ENCODE results near the gene MIA2. TPM values are rescaled to one million over a fixed set of nuclear protein-coding genes. Genes with fewer than 3 reads are reported as not detected.

MIA2 gene
- total and polyA plus RNA-seq, 7 donors: 10.6 to 29.1 (median 18.3) TPM

DNA sequence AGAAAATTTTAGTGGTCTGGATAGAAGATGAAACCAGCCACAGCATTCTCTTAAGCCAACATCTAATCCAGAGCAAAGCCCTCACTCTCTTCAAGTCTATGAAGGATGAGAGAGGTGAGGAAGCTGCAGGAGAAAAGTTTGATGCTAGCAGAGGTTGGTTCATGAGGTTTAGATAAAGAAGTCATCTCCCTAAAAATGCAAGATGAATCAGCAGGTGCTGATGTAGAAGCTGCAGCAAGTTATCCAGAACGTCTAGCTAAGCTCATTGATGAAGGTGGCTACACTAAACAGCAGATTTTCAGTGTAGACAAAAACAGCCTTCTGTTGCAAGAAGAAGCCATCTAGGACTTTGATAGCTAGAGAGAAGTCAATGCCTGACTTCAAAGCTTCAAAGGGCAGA lies 150.0 kb downstream of the MIA2 start:
- 63 to 95% (median 82%) methylated on average over 1 of the region's 1 CpG for WGBS, 3 donors
- intact Hi-C loops (cut with DNase I): no loop called here
- ATAC-seq (no peak), DNase-seq (no peak)
- H3K36me3 ChIP-seq (ENCODE audit: insufficient read depth in 1 of 2, low read depth in 1 of 2): peaks cover 0 to 6% of the 10 kb centered on the region in 2 donors
- no peaks in the 10 kb centered on the region for H3K9me3 ChIP-seq
- TF ChIP-seq, protein P1, sequence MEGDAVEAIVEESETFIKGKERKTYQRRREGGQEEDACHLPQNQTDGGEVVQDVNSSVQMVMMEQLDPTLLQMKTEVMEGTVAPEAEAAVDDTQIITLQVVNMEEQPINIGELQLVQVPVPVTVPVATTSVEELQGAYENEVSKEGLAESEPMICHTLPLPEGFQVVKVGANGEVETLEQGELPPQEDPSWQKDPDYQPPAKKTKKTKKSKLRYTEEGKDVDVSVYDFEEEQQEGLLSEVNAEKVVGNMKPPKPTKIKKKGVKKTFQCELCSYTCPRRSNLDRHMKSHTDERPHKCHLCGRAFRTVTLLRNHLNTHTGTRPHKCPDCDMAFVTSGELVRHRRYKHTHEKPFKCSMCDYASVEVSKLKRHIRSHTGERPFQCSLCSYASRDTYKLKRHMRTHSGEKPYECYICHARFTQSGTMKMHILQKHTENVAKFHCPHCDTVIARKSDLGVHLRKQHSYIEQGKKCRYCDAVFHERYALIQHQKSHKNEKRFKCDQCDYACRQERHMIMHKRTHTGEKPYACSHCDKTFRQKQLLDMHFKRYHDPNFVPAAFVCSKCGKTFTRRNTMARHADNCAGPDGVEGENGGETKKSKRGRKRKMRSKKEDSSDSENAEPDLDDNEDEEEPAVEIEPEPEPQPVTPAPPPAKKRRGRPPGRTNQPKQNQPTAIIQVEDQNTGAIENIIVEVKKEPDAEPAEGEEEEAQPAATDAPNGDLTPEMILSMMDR (IDR thresholded peaks at IDR 0.05): no peak
- H3K27me3 ChIP-seq (ENCODE audit: insufficient read depth in 3 of 3, low read length in 2 of 3): no peaks in the 10 kb centered on the region
- no peak overlapping the region for H3K4me3 ChIP-seq
- H3K27ac ChIP-seq: no peak overlapping the region
- H3K4me1 ChIP-seq: no peaks in the 10 kb centered on the region

DNA sequence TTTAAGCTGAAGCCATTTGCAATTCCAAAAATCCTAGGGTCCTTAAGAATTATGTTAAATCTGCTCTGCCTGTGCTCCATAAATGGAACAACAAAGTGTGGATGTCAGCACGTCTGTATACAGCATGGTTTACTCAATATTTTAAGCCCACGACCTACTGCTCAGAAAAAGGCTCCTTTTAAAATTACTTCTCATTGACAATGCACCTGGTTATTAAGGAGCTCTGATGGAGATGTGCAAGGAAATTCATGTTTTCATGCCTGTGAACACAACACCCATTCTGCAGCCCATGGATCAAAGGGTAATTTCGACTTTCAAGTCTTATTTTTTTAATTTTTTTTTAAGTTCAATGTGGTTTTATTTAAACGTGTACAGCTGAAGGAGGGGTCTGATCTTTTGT lies 150.5 kb downstream of the MIA2 start:
- H3K9me3 ChIP-seq: no peaks in the 10 kb centered on the region
- no peaks in the 10 kb centered on the region for H3K27me3 ChIP-seq (ENCODE audit: insufficient read depth in 3 of 3, low read length in 2 of 3)
- H3K27ac ChIP-seq: no peak overlapping the region
- peaks cover 0 to 9% of the 10 kb centered on the region in 2 donors for H3K36me3 ChIP-seq (ENCODE audit: insufficient read depth in 1 of 2, low read depth in 1 of 2)
- no peak for DNase-seq
- TF ChIP-seq, protein P1 (IDR thresholded peaks at IDR 0.05): no peak
- no peak overlapping the region for H3K4me3 ChIP-seq
- H3K4me1 ChIP-seq: no peaks in the 10 kb centered on the region
- intact Hi-C loops (cut with DNase I): no loop called here
- ATAC-seq: no peak
- WGBS, 3 donors: 78 to 85% (median 85%) methylated on average over 4 of the region's 4 CpGs

DNA sequence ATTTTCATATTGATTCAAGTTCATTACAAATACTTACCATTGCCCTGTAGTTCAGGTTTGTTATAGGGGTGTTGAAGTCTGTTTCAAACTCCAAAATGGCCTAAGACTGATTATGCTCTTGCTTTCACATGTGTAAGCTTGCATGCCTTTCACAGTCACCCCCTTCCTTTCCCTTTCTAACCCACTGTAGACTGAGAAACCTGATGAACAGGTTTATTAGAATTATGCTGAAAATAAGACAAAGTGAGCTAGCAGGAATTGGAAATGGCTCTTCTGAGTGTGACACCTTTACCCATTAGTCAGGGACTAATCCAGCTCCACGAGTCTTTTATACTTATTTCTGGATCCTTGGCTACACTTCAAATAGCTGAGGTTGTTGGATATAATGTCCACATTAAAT lies 159.6 kb downstream of the MIA2 start:
- Histone ChIP-seq H3K4me1 (no peaks in the 10 kb centered on the region), H3K4me3 (no peak overlapping the region), H3K9me3 (no peaks in the 10 kb centered on the region), H3K36me3 (ENCODE audit: insufficient read depth in 1 of 2, low read depth in 1 of 2) (peaks cover 0 to 44% of the 10 kb centered on the region in 2 donors), H3K27me3 (ENCODE audit: insufficient read depth in 3 of 3, low read length in 2 of 3) (no peaks in the 10 kb centered on the region), H3K27ac (no peak overlapping the region)
- intact Hi-C loops (cut with DNase I): no loop called here
- 18 to 36% (median 20%) methylated on average over 1 of the region's 1 CpG for WGBS, 3 donors
- ATAC-seq (no peak), DNase-seq (no peak)
- TF ChIP-seq, protein P1 (IDR thresholded peaks at IDR 0.05): no peak

DNA sequence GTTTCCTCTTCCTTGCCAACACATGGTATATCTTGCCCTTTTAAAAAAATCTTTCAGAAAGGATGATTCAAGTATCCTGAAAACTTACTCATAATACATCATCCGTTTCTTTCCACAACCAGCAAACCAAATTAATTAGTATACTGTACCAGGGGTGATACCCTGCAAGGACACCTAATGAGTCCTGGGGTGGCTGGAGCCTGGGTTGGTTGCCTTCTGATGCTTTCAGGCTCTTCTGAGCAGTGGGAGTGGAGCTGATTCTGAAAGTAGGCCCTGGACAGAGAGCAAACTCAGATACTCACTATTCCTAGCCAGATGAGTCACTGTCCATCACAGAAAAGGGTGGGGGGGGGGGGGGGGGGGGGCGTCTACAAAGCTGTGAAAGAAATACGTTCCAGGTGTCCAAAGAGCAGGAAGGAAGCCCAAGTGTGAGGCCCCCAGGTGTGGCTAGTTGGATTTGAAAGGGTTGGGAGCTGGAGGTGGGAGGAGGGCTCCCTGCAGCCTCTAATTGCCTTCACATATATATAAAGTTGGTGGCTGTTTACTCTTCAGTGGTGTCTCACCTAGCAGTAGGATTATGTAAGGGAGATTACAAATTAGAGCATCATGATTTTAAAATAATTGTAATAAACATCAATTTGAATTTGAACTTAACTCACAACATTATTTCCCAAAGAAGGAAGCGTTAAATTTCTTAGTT lies 162.0 kb downstream of the MIA2 start:
- ATAC-seq: peak; percentile 56 to 76 (median 68)
- DNase-seq: no peak
- no peaks in the 10 kb centered on the region for H3K9me3 ChIP-seq
- H3K27me3 ChIP-seq (ENCODE audit: insufficient read depth in 3 of 3, low read length in 2 of 3): no peaks in the 10 kb centered on the region
- TF ChIP-seq, protein P1 (IDR thresholded peaks at IDR 0.05): no peak
- WGBS, 3 donors: 63 to 77% (median 73%) methylated on average over 3 to 4 of the region's 4 CpGs
- H3K4me3 ChIP-seq: no peak overlapping the region
- intact Hi-C loops (cut with DNase I): no loop called here
- H3K36me3 ChIP-seq (ENCODE audit: insufficient read depth in 1 of 2, low read depth in 1 of 2): peaks cover 0 to 60% of the 10 kb centered on the region in 2 donors
- H3K27ac ChIP-seq: no peak overlapping the region
- H3K4me1 ChIP-seq: no peaks in the 10 kb centered on the region

DNA sequence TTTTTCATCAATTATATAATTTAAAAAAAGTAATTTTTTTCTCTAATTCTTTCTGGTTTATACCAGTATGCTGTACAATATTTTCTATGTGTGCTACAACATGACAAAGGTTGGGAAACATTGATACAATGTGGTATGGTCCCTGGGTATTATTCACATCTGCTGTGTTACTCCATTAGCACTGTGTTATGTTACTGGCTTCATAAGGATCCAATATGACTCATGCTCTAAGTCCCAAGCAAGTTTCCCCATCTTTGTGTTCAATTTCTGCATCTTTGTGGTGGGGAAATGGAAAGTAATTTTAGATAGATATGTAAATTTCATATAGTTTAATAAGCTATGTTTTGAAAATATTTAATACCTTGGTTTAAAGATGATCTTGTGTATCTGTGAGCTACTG lies 162.7 kb downstream of the MIA2 start:
- no peak overlapping the region for H3K4me3 ChIP-seq
- peak overlapping the region; percentile 6 for H3K27ac ChIP-seq
- no peaks in the 10 kb centered on the region for H3K27me3 ChIP-seq (ENCODE audit: insufficient read depth in 3 of 3, low read length in 2 of 3)
- intact Hi-C loops (cut with DNase I): no loop called here
- no peak for DNase-seq
- no peaks in the 10 kb centered on the region for H3K9me3 ChIP-seq
- TF ChIP-seq, protein P1 (IDR thresholded peaks at IDR 0.05): no peak
- peaks cover 0 to 67% of the 10 kb centered on the region in 2 donors for H3K36me3 ChIP-seq (ENCODE audit: insufficient read depth in 1 of 2, low read depth in 1 of 2)
- H3K4me1 ChIP-seq: no peaks in the 10 kb centered on the region
- ATAC-seq: peak in 3 of 4 donors; percentile 72 to 80 (median 76)
